ENCODE data around the gene STRBP.
"Not testable (repeated sequence)": the region's sequence is repeated elsewhere in the genome, so short reads cannot be mapped to it uniquely, and the experiment has no call there.

STRBP gene

DNA sequence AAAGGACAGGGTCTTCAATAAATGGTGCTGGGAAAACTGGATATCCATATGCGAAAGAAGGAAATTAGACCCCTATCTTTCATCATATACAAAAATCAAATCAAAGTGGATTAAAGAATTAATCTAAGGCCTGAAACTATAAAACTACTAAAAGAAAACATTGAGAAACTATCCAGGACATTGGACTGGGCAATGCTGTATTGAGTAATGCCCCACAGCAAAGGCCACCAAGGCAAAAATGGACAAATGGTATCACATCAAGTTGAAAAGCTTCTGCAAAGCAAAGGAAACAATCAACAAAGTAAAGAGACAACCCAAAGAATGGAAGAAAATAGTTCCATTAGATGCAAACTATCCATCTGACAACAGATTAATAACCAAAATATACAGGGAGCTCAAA is 72.3 kb downstream of the STRBP start:
- Histone ChIP-seq H3K36me3 (ENCODE audit: control insufficient read depth in 2 of 2, insufficient read depth in 2 of 2, low read length in 2 of 2) (no peaks in the 10 kb centered on the region), H3K9me3 (ENCODE audit: control insufficient read depth in 2 of 2, low read length in 2 of 2) (no peaks in the 10 kb centered on the region), H3K4me1 (ENCODE audit: control insufficient read depth, insufficient read depth, low read length) (no peaks in the 10 kb centered on the region), H3K27ac (ENCODE audit: low read length) (no peak overlapping the region), H3K4me3 (ENCODE audit: low read length in 2 of 2) (no peak overlapping the region), H3K27me3 (ENCODE audit: control insufficient read depth in 1 of 2, insufficient read depth in 2 of 2, low read length in 2 of 2) (no peaks in the 10 kb centered on the region), H3K9ac (ENCODE audit: low read length in 2 of 2) (no peak overlapping the region)

DNA sequence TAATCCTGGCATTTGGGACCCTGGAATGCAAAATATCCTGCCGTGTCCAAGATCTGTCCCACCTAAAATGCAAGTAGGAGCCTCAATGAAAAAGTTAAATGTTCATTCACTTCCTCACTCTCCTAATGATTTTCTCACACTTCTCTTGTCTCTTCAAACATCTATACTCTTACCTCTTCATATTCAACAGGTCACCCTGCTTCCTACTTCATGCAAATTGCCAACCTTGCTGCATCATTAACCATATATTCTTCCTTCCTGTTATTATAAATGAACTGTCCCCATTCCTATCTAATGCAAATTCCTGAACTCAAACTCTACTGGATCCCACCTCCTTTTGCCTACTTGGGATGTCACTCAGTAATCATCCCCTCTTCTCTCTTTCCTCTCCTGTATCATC is 74.4 kb downstream of the STRBP start:
- no peak overlapping the region for H3K9ac ChIP-seq (ENCODE audit: low read length in 2 of 2)
- no peak overlapping the region for H3K27ac ChIP-seq (ENCODE audit: low read length)
- H3K4me3 ChIP-seq (ENCODE audit: low read length in 2 of 2) = no peak overlapping the region
- no peaks in the 10 kb centered on the region for H3K27me3 ChIP-seq (ENCODE audit: control insufficient read depth in 1 of 2, insufficient read depth in 2 of 2, low read length in 2 of 2)
- H3K9me3 ChIP-seq (ENCODE audit: control insufficient read depth in 2 of 2, low read length in 2 of 2) = no peaks in the 10 kb centered on the region
- H3K4me1 ChIP-seq (ENCODE audit: control insufficient read depth, insufficient read depth, low read length) = no peaks in the 10 kb centered on the region
- H3K36me3 ChIP-seq (ENCODE audit: control insufficient read depth in 2 of 2, insufficient read depth in 2 of 2, low read length in 2 of 2) = no peaks in the 10 kb centered on the region

DNA sequence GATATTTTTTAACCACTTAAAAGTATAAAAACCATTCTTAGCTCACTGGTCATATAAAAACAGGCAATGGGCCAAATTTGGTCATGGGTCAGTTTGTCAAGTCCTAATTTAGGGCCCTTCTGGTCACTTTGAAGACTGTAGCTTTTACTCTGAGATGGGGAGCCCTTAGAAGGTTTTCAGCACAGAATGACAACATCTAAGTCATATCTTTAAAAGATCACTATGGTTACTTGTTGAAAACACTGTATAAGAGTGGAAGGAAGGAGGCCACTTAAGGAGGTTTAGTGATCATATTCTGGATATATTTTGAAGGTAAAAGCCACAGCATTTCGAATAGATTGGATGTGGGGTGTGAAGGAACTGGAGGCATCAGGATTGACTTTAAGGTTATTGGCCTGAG is 76.7 kb downstream of the STRBP start:
- Histone ChIP-seq H3K36me3 (ENCODE audit: control insufficient read depth in 2 of 2, insufficient read depth in 2 of 2, low read length in 2 of 2) (no peaks in the 10 kb centered on the region), H3K9ac (ENCODE audit: low read length in 2 of 2) (no peak overlapping the region), H3K27ac (ENCODE audit: low read length) (no peak overlapping the region), H3K27me3 (ENCODE audit: control insufficient read depth in 1 of 2, insufficient read depth in 2 of 2, low read length in 2 of 2) (no peaks in the 10 kb centered on the region), H3K4me3 (ENCODE audit: low read length in 2 of 2) (no peak overlapping the region), H3K4me1 (ENCODE audit: control insufficient read depth, insufficient read depth, low read length) (no peaks in the 10 kb centered on the region), H3K9me3 (ENCODE audit: control insufficient read depth in 2 of 2, low read length in 2 of 2) (no peaks in the 10 kb centered on the region)

DNA sequence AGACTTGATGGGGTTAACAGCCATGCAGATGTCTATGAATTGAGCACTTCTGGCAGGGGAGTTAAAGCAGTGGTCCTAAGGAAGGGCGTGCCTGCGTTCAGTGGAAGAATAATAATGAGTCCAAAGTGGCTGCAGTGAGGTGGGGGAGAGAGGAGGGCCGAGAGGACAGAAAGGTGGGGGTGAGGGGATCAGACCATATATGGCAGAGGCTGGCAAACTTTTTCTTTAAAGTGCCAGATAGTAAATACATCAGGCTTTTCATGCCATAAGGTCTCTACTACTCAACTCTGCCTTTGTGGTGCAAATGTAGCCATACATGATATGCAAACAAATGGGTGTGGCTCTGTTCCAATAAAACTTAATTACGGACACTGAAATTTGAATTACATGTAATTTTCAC is 77.1 kb downstream of the STRBP start:
- no peak overlapping the region for H3K27ac ChIP-seq (ENCODE audit: low read length)
- H3K9ac ChIP-seq (ENCODE audit: low read length in 2 of 2) = no peak overlapping the region
- no peak overlapping the region for H3K4me3 ChIP-seq (ENCODE audit: low read length in 2 of 2)
- H3K36me3 ChIP-seq (ENCODE audit: control insufficient read depth in 2 of 2, insufficient read depth in 2 of 2, low read length in 2 of 2) = no peaks in the 10 kb centered on the region
- H3K9me3 ChIP-seq (ENCODE audit: control insufficient read depth in 2 of 2, low read length in 2 of 2) = no peaks in the 10 kb centered on the region
- no peaks in the 10 kb centered on the region for H3K27me3 ChIP-seq (ENCODE audit: control insufficient read depth in 1 of 2, insufficient read depth in 2 of 2, low read length in 2 of 2)
- H3K4me1 ChIP-seq (ENCODE audit: control insufficient read depth, insufficient read depth, low read length) = no peaks in the 10 kb centered on the region

DNA sequence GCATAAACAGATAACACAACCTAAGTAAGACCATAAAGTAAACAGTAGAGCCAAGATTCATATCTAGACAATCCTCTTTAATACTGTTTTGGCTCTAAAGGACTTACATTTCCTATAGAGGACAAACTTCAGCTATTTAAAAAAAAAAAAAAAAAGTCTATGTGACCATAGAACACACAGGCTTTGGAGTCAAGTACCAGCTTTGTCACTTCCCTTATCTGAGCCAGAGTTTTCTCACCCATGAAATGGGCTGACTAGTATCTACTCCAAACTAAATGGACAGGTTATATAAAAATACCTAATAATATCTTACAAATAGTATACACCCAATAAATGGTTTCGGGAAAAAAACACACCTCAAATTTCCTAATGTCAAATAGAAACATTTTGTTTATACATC is 81.3 kb downstream of the STRBP start:
- no peaks in the 10 kb centered on the region for H3K4me1 ChIP-seq (ENCODE audit: control insufficient read depth, insufficient read depth, low read length)
- no peak overlapping the region for H3K27ac ChIP-seq (ENCODE audit: low read length)
- H3K27me3 ChIP-seq (ENCODE audit: control insufficient read depth in 1 of 2, insufficient read depth in 2 of 2, low read length in 2 of 2) = no peaks in the 10 kb centered on the region
- no peaks in the 10 kb centered on the region for H3K36me3 ChIP-seq (ENCODE audit: control insufficient read depth in 2 of 2, insufficient read depth in 2 of 2, low read length in 2 of 2)
- no peaks in the 10 kb centered on the region for H3K9me3 ChIP-seq (ENCODE audit: control insufficient read depth in 2 of 2, low read length in 2 of 2)
- H3K4me3 ChIP-seq (ENCODE audit: low read length in 2 of 2) = no peak overlapping the region
- H3K9ac ChIP-seq (ENCODE audit: low read length in 2 of 2) = no peak overlapping the region

DNA sequence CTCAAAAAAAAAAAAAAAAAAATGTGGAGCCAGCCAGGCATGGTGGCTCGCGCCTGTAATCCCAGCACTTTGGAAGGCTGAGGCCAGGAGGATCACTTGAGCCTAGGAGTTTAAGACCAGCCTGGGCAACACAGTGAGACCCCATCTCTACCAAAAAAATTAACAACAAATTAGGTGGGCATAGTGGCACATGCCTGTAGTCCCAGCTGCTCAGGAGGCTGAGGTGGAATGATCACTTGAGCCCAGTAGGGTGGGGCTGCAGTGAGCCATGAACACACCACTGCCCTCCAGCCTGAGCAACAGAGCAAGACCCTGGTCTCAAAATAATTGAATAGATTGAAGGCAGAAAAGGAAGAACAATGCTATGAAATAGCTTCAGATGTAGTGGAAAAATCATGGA is 82.4 kb downstream of the STRBP start:
- not testable (repeated sequence) for H3K36me3 ChIP-seq (ENCODE audit: control insufficient read depth in 2 of 2, insufficient read depth in 2 of 2, low read length in 2 of 2); H3K27ac ChIP-seq (ENCODE audit: low read length); H3K4me1 ChIP-seq (ENCODE audit: control insufficient read depth, insufficient read depth, low read length); H3K27me3 ChIP-seq (ENCODE audit: control insufficient read depth in 1 of 2, insufficient read depth in 2 of 2, low read length in 2 of 2); H3K4me3 ChIP-seq (ENCODE audit: low read length in 2 of 2); H3K9me3 ChIP-seq (ENCODE audit: control insufficient read depth in 2 of 2, low read length in 2 of 2); H3K9ac ChIP-seq (ENCODE audit: low read length in 2 of 2)

DNA sequence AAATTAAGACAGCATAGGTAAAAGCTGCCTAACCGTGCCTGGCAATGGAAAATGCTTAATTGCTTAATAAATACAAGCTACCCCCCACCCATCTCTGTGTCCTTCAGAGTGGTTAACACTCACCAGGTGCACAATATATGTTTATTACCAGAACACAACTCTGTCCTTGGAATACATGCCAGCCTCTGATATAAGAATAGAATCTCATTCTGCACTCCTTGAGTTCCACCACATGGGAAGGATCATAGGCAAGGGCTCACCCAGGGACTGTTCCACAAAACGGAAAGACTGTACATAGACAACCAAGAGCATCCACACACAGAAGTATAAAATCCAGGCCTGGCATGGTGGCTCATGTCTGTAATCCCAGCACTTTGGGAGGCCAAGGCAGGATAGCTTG is 91.4 kb downstream of the STRBP start:
- H3K27me3 ChIP-seq (ENCODE audit: control insufficient read depth in 1 of 2, insufficient read depth in 2 of 2, low read length in 2 of 2) = no peaks in the 10 kb centered on the region
- H3K4me3 ChIP-seq (ENCODE audit: low read length in 2 of 2) = no peak overlapping the region
- H3K9ac ChIP-seq (ENCODE audit: low read length in 2 of 2) = no peak overlapping the region
- H3K27ac ChIP-seq (ENCODE audit: low read length) = no peak overlapping the region
- no peaks in the 10 kb centered on the region for H3K36me3 ChIP-seq (ENCODE audit: control insufficient read depth in 2 of 2, insufficient read depth in 2 of 2, low read length in 2 of 2)
- no peaks in the 10 kb centered on the region for H3K9me3 ChIP-seq (ENCODE audit: control insufficient read depth in 2 of 2, low read length in 2 of 2)
- H3K4me1 ChIP-seq (ENCODE audit: control insufficient read depth, insufficient read depth, low read length) = no peaks in the 10 kb centered on the region

DNA sequence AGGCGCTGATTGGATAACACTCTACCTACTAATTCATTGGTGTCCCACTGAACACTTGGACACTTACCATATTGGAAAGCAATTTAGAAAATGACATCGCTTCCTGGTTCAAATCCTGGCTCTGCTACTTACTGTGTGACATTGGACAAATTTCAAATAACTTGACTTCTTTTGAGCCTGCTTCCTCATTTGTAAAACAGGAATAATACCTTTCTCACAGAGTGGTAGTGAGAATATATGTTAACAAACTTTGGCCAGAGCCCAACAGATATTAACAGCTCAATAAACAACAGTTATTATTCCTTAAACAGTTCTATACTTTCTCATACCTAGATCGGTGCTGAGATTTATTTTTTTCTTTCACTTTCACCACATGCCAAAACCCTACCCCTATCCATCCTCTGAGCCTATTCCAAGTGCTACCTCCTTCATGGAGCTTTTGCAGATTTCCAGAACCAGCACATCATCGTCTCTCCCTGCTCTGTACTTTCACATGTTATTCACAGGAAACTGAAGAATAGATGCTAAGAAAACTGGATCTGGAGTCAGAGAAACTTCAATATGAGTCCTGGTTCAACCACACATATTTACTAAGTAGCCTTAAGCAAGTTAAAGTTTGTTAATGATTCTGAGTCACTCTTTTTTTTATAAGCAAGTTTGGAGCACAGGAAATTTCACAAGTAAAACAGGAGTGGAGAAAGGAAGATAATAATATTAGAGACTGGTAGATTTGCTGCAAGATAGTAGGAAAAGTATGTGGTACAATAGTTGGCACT is 92.3 kb downstream of the STRBP start:
- Histone ChIP-seq H3K4me3 (ENCODE audit: low read length in 2 of 2) (no peak overlapping the region), H3K36me3 (ENCODE audit: control insufficient read depth in 2 of 2, insufficient read depth in 2 of 2, low read length in 2 of 2) (no peaks in the 10 kb centered on the region), H3K27ac (ENCODE audit: low read length) (no peak overlapping the region), H3K9ac (ENCODE audit: low read length in 2 of 2) (no peak overlapping the region), H3K27me3 (ENCODE audit: control insufficient read depth in 1 of 2, insufficient read depth in 2 of 2, low read length in 2 of 2) (no peaks in the 10 kb centered on the region), H3K9me3 (ENCODE audit: control insufficient read depth in 2 of 2, low read length in 2 of 2) (no peaks in the 10 kb centered on the region), H3K4me1 (ENCODE audit: control insufficient read depth, insufficient read depth, low read length) (no peaks in the 10 kb centered on the region)

DNA sequence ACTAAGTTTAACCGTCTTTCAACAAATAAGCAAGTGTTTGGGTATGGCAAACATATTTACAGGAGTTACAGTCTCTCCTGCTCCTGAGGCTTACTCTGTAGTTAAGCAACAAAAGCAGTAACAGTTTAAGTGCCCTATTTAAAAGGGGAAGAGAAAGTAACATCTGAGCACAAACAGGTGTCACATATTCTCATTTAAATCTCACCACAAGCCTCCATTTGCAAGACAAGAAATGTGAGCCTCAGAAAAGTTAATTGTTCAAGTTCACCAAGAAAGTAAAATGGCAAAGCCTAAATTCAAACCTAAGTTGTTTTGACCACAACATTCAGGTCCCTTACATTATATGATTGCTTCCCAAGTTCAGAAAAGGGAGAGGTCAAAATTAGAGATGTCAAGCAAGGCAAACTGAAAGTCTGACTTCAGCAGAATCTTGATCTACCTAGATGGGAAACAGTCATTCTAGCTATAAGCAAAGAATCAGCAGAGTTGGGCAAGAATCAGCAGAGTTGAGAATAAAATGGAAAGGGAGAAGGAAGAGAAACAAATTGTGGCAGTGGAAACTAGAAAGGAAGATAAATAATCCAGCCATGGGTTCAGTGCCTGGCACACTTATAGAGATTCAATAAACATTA is 93.4 kb downstream of the STRBP start:
- H3K27me3 ChIP-seq (ENCODE audit: control insufficient read depth in 1 of 2, insufficient read depth in 2 of 2, low read length in 2 of 2) = no peaks in the 10 kb centered on the region
- H3K9me3 ChIP-seq (ENCODE audit: control insufficient read depth in 2 of 2, low read length in 2 of 2) = no peaks in the 10 kb centered on the region
- no peak overlapping the region for H3K27ac ChIP-seq (ENCODE audit: low read length)
- no peak overlapping the region for H3K4me3 ChIP-seq (ENCODE audit: low read length in 2 of 2)
- H3K36me3 ChIP-seq (ENCODE audit: control insufficient read depth in 2 of 2, insufficient read depth in 2 of 2, low read length in 2 of 2) = no peaks in the 10 kb centered on the region
- H3K9ac ChIP-seq (ENCODE audit: low read length in 2 of 2) = no peak overlapping the region
- no peaks in the 10 kb centered on the region for H3K4me1 ChIP-seq (ENCODE audit: control insufficient read depth, insufficient read depth, low read length)

DNA sequence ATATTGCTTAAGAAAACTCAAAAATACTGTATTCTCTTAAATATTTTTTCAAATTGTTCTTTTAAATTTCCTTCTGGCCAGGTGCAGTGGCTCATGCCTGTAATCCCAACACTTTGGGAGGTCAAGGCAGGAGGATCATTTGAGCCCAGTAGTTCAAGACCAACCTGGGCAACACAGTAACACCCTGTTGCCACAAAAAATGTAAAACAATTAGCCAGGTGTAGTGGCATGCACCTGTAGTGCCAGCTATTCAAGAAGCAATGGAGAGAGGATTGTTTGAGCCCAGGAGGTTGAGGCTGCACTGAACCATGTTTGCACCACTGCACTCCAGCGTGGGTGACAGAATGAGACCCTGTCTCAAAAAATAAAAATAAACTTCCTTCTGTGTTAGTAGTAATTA is 94.3 kb downstream of the STRBP start:
- no peak overlapping the region for H3K9ac ChIP-seq (ENCODE audit: low read length in 2 of 2)
- no peaks in the 10 kb centered on the region for H3K9me3 ChIP-seq (ENCODE audit: control insufficient read depth in 2 of 2, low read length in 2 of 2)
- H3K4me1 ChIP-seq (ENCODE audit: control insufficient read depth, insufficient read depth, low read length) = no peaks in the 10 kb centered on the region
- H3K27me3 ChIP-seq (ENCODE audit: control insufficient read depth in 1 of 2, insufficient read depth in 2 of 2, low read length in 2 of 2) = no peaks in the 10 kb centered on the region
- H3K36me3 ChIP-seq (ENCODE audit: control insufficient read depth in 2 of 2, insufficient read depth in 2 of 2, low read length in 2 of 2) = no peaks in the 10 kb centered on the region
- H3K27ac ChIP-seq (ENCODE audit: low read length) = no peak overlapping the region
- H3K4me3 ChIP-seq (ENCODE audit: low read length in 2 of 2) = no peak overlapping the region

DNA sequence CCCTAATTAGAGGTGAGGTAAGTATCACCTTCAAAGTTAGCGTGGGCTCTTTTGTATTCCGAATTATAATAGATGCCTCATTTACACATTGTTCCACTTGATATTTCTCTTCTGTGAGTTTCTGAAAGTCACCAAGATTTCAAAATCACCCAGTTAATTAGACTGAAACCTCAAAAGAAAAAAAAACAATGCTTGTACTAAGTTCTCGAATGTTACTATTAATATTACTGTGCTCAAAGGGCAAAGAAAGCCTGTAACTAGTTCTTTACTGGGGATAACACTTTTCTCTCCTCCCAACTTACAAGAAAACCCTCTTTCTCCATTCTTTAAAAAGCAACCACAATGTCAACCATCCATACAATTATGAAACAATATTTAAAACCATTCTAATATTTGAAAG is 98.5 kb downstream of the STRBP start:
- Histone ChIP-seq H3K36me3 (ENCODE audit: control insufficient read depth in 2 of 2, insufficient read depth in 2 of 2, low read length in 2 of 2) (no peaks in the 10 kb centered on the region), H3K4me3 (ENCODE audit: low read length in 2 of 2) (no peak overlapping the region), H3K9me3 (ENCODE audit: control insufficient read depth in 2 of 2, low read length in 2 of 2) (no peaks in the 10 kb centered on the region), H3K27me3 (ENCODE audit: control insufficient read depth in 1 of 2, insufficient read depth in 2 of 2, low read length in 2 of 2) (no peaks in the 10 kb centered on the region), H3K4me1 (ENCODE audit: control insufficient read depth, insufficient read depth, low read length) (no peaks in the 10 kb centered on the region), H3K27ac (ENCODE audit: low read length) (no peak overlapping the region), H3K9ac (ENCODE audit: low read length in 2 of 2) (no peak overlapping the region)
